NCI-H69 (cell line): ENCODE data around the gene AFF2.
"Not testable (repeated sequence)": the region's sequence is repeated elsewhere in the genome, so short reads cannot be mapped to it uniquely, and the experiment has no call there.

Source experiments
- DNase-seq: peaks from one replicate; lab custom pipeline; 2025; lab: John Stamatoyannopoulos, UW

AFF2 gene

GRCh38 chrX:148856505-148856904 is 356.1 kb downstream of the AFF2 start:
- DNase-seq = no peak

- DNase-seq = peak; percentile 80
These were observed 365.1 kb downstream of the AFF2 start for GRCh38 chrX:148865277-148866210.

DNA sequence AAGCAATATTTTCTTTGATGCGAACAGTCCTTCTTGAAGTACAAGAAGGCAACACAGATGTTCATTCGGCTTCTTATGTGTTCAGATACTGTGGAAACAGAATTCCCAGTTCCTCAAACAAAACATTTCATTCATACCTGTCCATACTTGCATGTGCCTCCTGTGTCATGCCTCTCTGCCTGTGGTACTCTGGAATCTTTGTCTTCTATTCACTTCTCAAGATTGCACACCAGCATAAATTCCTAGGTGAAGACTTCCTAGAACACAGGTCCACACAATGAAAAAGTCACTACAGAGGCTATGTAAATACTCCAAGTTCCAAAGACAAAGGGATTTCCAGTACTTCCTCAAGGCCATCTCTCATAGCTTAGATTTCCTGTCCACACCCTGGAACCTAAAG is 367.2 kb downstream of the AFF2 start:
- no peak for DNase-seq

- no peak for DNase-seq
These were observed 371.2 kb downstream of the AFF2 start for GRCh38 chrX:148871422-148872160.

- DNase-seq = no peak
These were observed 371.7 kb downstream of the AFF2 start for GRCh38 chrX:148872161-148872535.

- DNase-seq = no peak
These were observed 372.5 kb downstream of the AFF2 start for GRCh38 chrX:148872881-148873280.

GRCh38 chrX:148874636-148875246 is 374.3 kb downstream of the AFF2 start:
- DNase-seq = no peak

GRCh38 chrX:148878371-148878770 is 378.0 kb downstream of the AFF2 start:
- no peak for DNase-seq

DNA sequence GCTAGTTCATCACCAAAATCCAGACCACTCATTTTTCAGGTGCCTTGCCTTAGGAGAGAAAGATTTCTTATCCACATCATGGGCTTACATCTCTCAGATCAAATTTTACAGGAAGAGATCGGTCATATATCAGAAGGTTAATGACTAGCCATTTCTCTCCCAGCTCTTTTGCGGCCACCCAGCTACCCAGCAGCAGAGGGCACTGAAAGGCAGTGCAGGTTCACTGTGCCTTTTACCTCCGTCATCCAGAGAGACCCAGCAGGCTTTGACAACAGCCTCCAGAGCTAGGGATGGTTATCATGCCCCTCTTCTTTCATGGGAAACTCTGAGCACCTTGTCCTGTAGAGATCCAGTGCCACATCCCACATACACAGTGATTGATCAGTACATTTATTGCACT is 384.8 kb downstream of the AFF2 start:
- no peak for DNase-seq

DNA sequence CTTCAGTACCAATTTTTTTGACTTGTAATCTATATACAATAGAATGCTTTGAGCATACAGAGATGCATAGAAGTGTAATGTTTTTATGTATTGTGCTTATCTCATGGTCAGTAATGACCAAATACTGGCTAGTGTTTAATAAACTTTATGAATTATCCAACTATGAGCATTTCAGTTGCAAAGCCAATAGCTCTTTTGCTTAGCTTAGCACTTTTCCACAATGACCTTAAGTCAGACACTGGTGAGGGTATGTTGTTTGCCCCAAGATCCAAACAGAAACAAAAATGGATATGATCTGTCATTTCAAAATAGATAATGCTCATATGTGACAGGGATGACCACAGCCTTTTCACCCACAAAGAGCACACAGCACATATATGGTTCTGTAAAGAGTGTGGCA is 393.0 kb downstream of the AFF2 start:
- no peak for DNase-seq

DNA sequence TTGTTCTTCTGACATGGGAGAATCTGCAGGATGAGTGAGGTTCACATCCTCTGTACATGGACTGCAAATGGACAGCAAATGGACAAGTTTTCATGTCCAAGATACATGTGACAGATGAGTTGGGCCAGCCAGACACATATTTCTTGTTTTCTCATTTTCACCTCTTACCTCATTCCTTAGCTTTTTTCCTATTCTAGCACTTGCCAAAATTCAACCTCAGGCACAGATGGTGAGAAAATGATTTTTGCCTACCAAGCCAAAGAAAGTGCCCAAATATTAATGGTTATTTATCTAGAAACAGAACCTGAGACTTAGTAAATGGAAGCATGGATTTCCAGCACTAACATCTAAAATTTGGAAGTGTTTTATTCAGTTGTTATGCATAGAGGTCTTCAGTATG is 402.2 kb downstream of the AFF2 start:
- no peak for DNase-seq

DNA sequence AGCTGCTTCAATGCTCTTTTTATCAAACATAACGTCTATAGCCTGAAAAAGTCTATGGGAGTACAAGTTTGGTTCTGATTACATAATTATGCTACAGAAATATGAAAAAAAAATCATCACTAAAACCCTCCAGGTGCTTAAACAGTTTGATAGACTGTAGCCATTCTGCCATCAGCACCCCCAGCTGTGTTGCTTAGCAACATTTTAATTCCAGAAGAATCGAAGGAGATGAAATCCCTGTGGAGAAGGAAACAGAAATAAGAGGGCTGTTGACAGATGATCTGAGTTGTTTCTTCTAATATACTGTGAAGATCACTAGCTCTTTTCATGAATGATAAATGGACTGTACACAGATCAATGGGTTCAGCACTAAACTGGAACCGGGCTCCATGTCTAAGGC is 402.8 kb downstream of the AFF2 start:
- DNase-seq = peak; percentile 12

DNA sequence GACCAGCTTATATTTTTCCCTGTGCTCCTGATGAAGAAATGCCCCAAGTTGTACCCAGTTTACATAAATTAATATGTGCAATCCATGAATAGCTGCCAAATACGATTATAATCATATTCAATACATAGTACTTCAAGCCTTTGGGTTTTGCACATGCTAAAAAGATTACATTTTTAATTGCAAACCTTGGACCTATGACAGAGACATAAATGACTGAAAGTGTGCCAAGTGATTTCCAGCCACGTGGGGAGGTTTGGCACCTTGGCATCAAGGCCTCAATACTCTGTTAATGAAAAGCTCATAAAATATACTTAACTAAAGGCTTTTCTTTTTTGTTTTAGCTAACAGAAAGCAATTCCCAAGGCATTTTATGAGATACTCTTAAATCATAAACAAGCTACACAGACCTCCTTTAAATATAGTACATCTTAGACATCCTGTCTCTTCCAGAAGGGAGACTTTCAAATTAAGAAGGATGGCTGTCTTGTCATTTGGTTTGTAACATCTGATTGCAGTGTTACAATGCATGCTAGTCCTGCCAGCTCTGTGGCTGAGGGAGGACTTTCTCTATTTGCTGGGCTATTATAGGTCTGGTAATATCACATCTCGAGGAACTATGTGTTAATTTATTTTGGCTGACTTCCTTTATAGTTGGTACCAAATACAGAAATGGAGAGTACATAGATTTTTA is 404.1 kb downstream of the AFF2 start:
- DNase-seq = no peak

DNA sequence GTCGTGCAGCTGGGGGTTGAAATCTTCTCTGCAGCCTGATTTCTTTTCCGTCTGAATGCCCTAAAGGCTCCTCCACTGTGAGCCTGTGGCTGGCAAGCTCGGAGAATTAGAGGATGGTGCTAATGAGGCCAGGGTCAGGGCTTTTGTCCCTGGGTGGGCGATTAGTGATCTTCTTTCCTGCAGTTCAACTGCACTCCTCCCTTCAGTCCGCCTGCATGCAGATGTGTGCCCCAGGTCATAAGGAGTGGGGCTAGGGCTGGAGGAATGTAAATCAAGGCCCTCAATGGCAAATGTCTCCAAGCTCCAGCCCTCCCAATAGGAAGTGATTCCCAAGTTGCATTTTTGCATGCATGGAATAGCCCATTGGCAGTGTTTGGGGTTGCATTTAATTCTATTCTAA is 405.0 kb downstream of the AFF2 start:
- no peak for DNase-seq

- DNase-seq = not testable (repeated sequence)
These were observed 406.2 kb downstream of the AFF2 start for GRCh38 chrX:148906628-148907027.

GRCh38 chrX:148909758-148910157 is 409.3 kb downstream of the AFF2 start:
- DNase-seq = no peak

GRCh38 chrX:148913971-148914370 is 413.6 kb downstream of the AFF2 start:
- DNase-seq = peak; percentile 1

GRCh38 chrX:148914783-148915182 is 414.4 kb downstream of the AFF2 start:
- no peak for DNase-seq

GRCh38 chrX:148915474-148915873 is 415.1 kb downstream of the AFF2 start:
- no peak for DNase-seq

DNA sequence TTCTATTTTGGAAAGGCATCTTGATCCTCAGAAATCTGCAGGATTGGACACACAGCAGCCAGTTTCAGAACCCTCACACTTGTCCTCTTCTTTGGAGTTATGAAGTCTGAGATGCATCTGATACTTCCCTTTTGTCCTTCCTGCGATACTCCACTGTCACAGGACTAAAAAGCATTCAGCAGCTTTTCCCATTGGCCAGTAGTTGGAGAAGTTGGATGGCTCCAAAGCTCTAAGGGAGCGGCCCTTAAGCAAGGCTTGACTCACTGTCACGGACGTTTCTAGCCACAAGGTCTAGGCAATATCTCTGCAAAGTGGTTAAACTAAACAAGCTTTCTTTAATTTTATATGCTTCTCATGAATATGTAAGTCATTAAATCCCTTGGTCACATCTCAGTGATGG is 417.0 kb downstream of the AFF2 start:
- DNase-seq = no peak

GRCh38 chrX:148923631-148924030 is 423.2 kb downstream of the AFF2 start:
- DNase-seq = no peak

- no peak for DNase-seq
These were observed 426.0 kb downstream of the AFF2 start for GRCh38 chrX:148926371-148926770.
